PC-9 (cell line): ENCODE data around the gene FCN1.

Experiments used
- EZH2 ChIP-seq: fragments of 200-600 bp; sonication (generic); IDR thresholded peaks from 2 replicates; pipeline ENCODE4 v1.8.0; 2017; ENCODE audit warnings: antibody characterized with exemption, low read depth
- TF ChIP-seq, protein P1 (sequence below): fragments of 200-600 bp; sonication (generic); conservative IDR thresholded peaks from 2 replicates; pipeline ENCODE4 v1.6.1; 2017; ENCODE audit warnings: mixed run types, antibody characterized with exemption, mild to moderate bottlenecking, moderate library complexity

DNA sequence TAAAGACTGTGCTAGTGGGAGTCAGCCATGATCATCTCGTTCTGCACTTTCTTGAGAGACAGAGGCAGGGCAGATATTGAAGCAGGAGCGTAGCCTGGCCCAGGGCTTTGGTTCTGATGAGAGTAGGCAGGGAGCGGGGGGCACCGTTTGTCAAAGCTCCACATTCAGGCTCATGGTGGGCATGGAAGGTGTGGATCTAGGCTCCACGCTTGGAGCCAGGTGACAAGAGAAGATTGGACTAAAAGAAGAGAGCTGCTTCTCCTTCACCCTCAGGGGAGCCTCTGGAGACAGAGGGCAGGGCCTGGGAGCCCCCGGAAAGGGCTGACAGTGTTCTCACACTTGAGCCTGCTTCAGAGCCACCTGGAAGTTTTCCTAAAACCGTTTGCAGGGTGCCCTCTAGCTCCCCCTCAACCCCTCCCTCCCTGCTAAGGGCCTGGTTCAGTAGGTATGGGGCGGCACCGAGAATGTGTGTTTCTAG is 61.8 kb downstream of the FCN1 start:
- TF ChIP-seq, protein P1, sequence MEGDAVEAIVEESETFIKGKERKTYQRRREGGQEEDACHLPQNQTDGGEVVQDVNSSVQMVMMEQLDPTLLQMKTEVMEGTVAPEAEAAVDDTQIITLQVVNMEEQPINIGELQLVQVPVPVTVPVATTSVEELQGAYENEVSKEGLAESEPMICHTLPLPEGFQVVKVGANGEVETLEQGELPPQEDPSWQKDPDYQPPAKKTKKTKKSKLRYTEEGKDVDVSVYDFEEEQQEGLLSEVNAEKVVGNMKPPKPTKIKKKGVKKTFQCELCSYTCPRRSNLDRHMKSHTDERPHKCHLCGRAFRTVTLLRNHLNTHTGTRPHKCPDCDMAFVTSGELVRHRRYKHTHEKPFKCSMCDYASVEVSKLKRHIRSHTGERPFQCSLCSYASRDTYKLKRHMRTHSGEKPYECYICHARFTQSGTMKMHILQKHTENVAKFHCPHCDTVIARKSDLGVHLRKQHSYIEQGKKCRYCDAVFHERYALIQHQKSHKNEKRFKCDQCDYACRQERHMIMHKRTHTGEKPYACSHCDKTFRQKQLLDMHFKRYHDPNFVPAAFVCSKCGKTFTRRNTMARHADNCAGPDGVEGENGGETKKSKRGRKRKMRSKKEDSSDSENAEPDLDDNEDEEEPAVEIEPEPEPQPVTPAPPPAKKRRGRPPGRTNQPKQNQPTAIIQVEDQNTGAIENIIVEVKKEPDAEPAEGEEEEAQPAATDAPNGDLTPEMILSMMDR: no peak
- no peak for TF ChIP-seq EZH2
